HUES6 (cell line): ENCODE data around the gene ISYNA1.
A peak's percentile ranks its signal among the peaks of the same experiment; 100 is the strongest.

Source experiments
- H3K27ac ChIP-seq: 2 replicates; pipeline ENCODE4 v1.7.0; 2013; ENCODE audit warnings: low read depth, mild to moderate bottlenecking, low read length, inconsistent platforms
- H3K27me3 ChIP-seq: 2 replicates; pipeline ENCODE4 v1.6.1; 2013; ENCODE audit warnings: low read length; ENCODE audit not compliant: control insufficient read depth, insufficient read depth
- H3K36me3 ChIP-seq: 2 replicates; pipeline ENCODE4 v1.6.1; 2013; ENCODE audit warnings: low read length; ENCODE audit not compliant: control insufficient read depth, insufficient read depth
- H3K4me1 ChIP-seq: 2 replicates; pipeline ENCODE4 v1.6.1; 2013; ENCODE audit warnings: low read length; ENCODE audit not compliant: control insufficient read depth, insufficient read depth
- H3K4me3 ChIP-seq: 2 replicates; pipeline ENCODE4 v1.5.1; 2013; ENCODE audit warnings: low read depth, low read length
- H3K9ac ChIP-seq: one replicate; pipeline ENCODE4 v1.6.1; 2013; ENCODE audit warnings: mild to moderate bottlenecking, low read length
- H3K9me3 ChIP-seq: 2 replicates; pipeline ENCODE4 v1.6.1; 2013; ENCODE audit warnings: low read depth, low read length; ENCODE audit not compliant: control insufficient read depth, insufficient read depth

Gene ISYNA1

GRCh38 chr19:18435178-18435841, 2.6 kb downstream of the ISYNA1 start:
- Histone ChIP-seq H3K27me3 (no peaks in the 10 kb centered on the region), H3K4me1 (peaks cover 56% of the 10 kb centered on the region), H3K4me3 (no peak overlapping the region), H3K27ac (no peak overlapping the region), H3K9me3 (no peaks in the 10 kb centered on the region), H3K36me3 (peaks cover 20% of the 10 kb centered on the region), H3K9ac (no peak overlapping the region)

GRCh38 chr19:18434411-18435175, 3.3 kb downstream of the ISYNA1 start:
- peak overlapping the region; percentile 22 for H3K9ac ChIP-seq
- H3K27me3 ChIP-seq, result no peaks in the 10 kb centered on the region
- peak overlapping the region; percentile 63 for H3K4me3 ChIP-seq
- no peaks in the 10 kb centered on the region for H3K9me3 ChIP-seq
- H3K36me3 ChIP-seq, result peaks cover 20% of the 10 kb centered on the region
- peaks cover 55% of the 10 kb centered on the region for H3K4me1 ChIP-seq
- no peak overlapping the region for H3K27ac ChIP-seq

- Histone ChIP-seq H3K9me3 (no peaks in the 10 kb centered on the region), H3K27me3 (no peaks in the 10 kb centered on the region), H3K4me3 (peak overlapping the region; percentile 63), H3K27ac (no peak overlapping the region), H3K36me3 (peaks cover 20% of the 10 kb centered on the region), H3K4me1 (peaks cover 48% of the 10 kb centered on the region), H3K9ac (peak overlapping the region; percentile 22)
Observed at GRCh38 chr19:18433735-18434398, 4.1 kb downstream of the ISYNA1 start.

- no peaks in the 10 kb centered on the region for H3K9me3 ChIP-seq
- H3K27me3 ChIP-seq, result no peaks in the 10 kb centered on the region
- peak overlapping the region; percentile 71; the same call in 1 of the 2 replicates for H3K27ac ChIP-seq
- H3K4me3 ChIP-seq, result peak overlapping the region; percentile 63
- H3K9ac ChIP-seq, result peak overlapping the region; percentile 70
- peaks cover 44% of the 10 kb centered on the region for H3K4me1 ChIP-seq
- H3K36me3 ChIP-seq, result peaks cover 20% of the 10 kb centered on the region
Observed at GRCh38 chr19:18433015-18433691, 4.8 kb downstream of the ISYNA1 start.

GRCh38 chr19:18432275-18433014, 5.5 kb downstream of the ISYNA1 start:
- H3K9ac ChIP-seq, result peak overlapping the region; percentile 70
- peaks cover 20% of the 10 kb centered on the region for H3K36me3 ChIP-seq
- H3K27me3 ChIP-seq, result no peaks in the 10 kb centered on the region
- peaks cover 43% of the 10 kb centered on the region for H3K4me1 ChIP-seq
- H3K4me3 ChIP-seq, result peak overlapping the region; percentile 63
- peak overlapping the region; percentile 71; the same call in 1 of the 2 replicates for H3K27ac ChIP-seq
- no peaks in the 10 kb centered on the region for H3K9me3 ChIP-seq

- no peaks in the 10 kb centered on the region for H3K9me3 ChIP-seq
- peaks cover 42% of the 10 kb centered on the region for H3K4me1 ChIP-seq
- no peak overlapping the region for H3K27ac ChIP-seq
- H3K9ac ChIP-seq, result no peak overlapping the region
- 0 out of 2 replicates have a peak overlapping the region, but pooled peaks have one; percentile 9 for H3K4me3 ChIP-seq
- H3K36me3 ChIP-seq, result peaks cover 20% of the 10 kb centered on the region
- no peaks in the 10 kb centered on the region for H3K27me3 ChIP-seq
Observed at GRCh38 chr19:18431351-18432197, 6.4 kb downstream of the ISYNA1 start.

- no peak overlapping the region for H3K27ac ChIP-seq
- no peaks in the 10 kb centered on the region for H3K9me3 ChIP-seq
- H3K36me3 ChIP-seq, result peaks cover 11% of the 10 kb centered on the region
- peaks cover 45% of the 10 kb centered on the region for H3K4me1 ChIP-seq
- H3K9ac ChIP-seq, result no peak overlapping the region
- H3K27me3 ChIP-seq, result no peaks in the 10 kb centered on the region
- H3K4me3 ChIP-seq, result no peak overlapping the region
Observed at GRCh38 chr19:18430417-18431144, 7.4 kb downstream of the ISYNA1 start.

GRCh38 chr19:18429717-18430416, 8.1 kb downstream of the ISYNA1 start:
- H3K4me3 ChIP-seq, result peak overlapping the region; percentile 67
- no peaks in the 10 kb centered on the region for H3K9me3 ChIP-seq
- peak overlapping the region; percentile 51 for H3K9ac ChIP-seq
- peaks cover 4% of the 10 kb centered on the region; the same call in 1 of the 2 replicates for H3K36me3 ChIP-seq
- H3K27me3 ChIP-seq, result no peaks in the 10 kb centered on the region
- H3K27ac ChIP-seq, result peak overlapping the region; percentile 75; the same call in 1 of the 2 replicates
- peaks cover 50% of the 10 kb centered on the region for H3K4me1 ChIP-seq
